Muscle of leg (tissue), 11 donors: ENCODE results near the gene TMEM11. TPM values are rescaled to one million over a fixed set of nuclear protein-coding genes. Genes with fewer than 3 reads are reported as not detected.

Experiments
- DNase-seq: peaks from one replicate; pipeline ENCODE4 v3.0.0; 2013
- H3K27ac ChIP-seq: one replicate; pipeline ENCODE4 v1.5.1; 2013; ENCODE audit warnings: mild to moderate bottlenecking, low read length, control low read depth
- H3K27me3 ChIP-seq: one replicate; pipeline ENCODE4 v1.6.1; 2013; ENCODE audit warnings: low read length; ENCODE audit not compliant: control insufficient read depth, insufficient read depth
- H3K36me3 ChIP-seq: one replicate; pipeline ENCODE4 v1.6.1; 2013; ENCODE audit warnings: low read length; ENCODE audit not compliant: control insufficient read depth, insufficient read depth
- H3K4me1 ChIP-seq: one replicate; pipeline ENCODE4 v1.6.1; 2013; ENCODE audit warnings: low read length; ENCODE audit not compliant: control insufficient read depth, insufficient read depth
- H3K4me3 ChIP-seq: one replicate; pipeline ENCODE4 v1.5.1; 2013; ENCODE audit warnings: low read length, control low read depth
- H3K9me3 ChIP-seq: replicated peaks from 2 replicates; pipeline ENCODE4 v1.6.1; 2013; ENCODE audit warnings: low read depth, low read length; ENCODE audit not compliant: control insufficient read depth
- WGBS: methylation state at CpG from one replicate; pipeline ENCODE4 v1.1.5; 2013; ENCODE audit warnings: missing lambda C conversion rate; ENCODE audit not compliant: insufficient coverage; 5-methylcytosine and 5-hydroxymethylcytosine counted together
- polyA plus RNA-seq, 8 donors: library from polyadenylated mRNA; unstranded; fragments of 120-200 nt; gene quantifications; one replicate each; pipeline versions ENCODE4 v1.2.1 to v1.2.3, GENCODE V29; 2013; ENCODE audit warnings: inconsistent platforms in 1 of 8, low replicate concordance in 1 of 8; ENCODE audit not compliant: insufficient read length in 8 of 8, insufficient read depth in 1 of 8
- total RNA-seq: library from RNA; stranded (reverse); fragments of 120-200 nt; gene quantifications from one replicate; pipeline ENCODE4 v1.2.4, GENCODE V29; 2013

The TMEM11 gene
- total and polyA plus RNA-seq, 9 donors, result 20.3 to 32.6 (median 28.2) TPM

DNA sequence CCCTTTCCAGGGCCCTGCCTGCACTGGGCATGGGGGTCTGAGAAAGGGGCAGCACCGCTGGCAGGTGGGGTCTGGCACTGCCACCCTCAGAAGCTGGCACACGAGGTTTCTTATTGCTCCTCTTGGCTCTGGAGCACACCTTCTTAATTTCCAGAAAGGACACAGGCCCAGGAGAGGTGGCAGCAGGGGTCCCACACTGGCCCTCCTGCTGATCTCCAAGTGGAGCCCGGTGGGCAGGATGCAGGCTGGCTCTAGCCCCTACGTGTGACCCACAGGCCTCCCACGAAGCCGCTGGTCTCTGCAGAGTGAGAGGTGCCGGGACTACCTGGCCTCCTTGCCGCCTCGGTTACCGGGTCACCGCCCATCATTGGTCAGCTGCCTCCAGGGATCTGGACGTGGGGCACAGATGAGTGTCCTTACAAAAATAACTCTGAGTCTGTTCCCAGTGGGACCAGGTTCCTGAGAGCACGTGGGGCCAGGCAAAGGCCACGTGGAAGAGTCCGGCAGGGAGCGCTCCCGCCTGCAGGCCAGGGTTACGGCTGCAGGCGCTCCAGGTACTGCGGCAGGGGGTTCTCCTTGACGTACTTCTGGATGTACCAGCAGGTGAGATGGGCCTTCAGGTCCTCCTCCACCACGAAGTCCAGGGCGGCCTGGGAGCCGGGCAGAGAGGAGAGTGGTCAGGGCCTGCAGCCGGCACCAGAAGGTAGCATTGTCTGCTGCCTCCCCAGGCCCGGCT, 29.0 kb upstream of the TMEM11 start:
- no peak overlapping the region for H3K4me3 ChIP-seq
- H3K36me3 ChIP-seq, result peaks cover 14% of the 10 kb centered on the region
- H3K27ac ChIP-seq, result no peak overlapping the region
- no peaks in the 10 kb centered on the region for H3K27me3 ChIP-seq
- DNase-seq, result no peak
- H3K9me3 ChIP-seq, result no peaks in the 10 kb centered on the region
- 86% methylated on average over 24 of the region's 26 CpGs for WGBS
- H3K4me1 ChIP-seq, result peaks cover 37% of the 10 kb centered on the region

DNA sequence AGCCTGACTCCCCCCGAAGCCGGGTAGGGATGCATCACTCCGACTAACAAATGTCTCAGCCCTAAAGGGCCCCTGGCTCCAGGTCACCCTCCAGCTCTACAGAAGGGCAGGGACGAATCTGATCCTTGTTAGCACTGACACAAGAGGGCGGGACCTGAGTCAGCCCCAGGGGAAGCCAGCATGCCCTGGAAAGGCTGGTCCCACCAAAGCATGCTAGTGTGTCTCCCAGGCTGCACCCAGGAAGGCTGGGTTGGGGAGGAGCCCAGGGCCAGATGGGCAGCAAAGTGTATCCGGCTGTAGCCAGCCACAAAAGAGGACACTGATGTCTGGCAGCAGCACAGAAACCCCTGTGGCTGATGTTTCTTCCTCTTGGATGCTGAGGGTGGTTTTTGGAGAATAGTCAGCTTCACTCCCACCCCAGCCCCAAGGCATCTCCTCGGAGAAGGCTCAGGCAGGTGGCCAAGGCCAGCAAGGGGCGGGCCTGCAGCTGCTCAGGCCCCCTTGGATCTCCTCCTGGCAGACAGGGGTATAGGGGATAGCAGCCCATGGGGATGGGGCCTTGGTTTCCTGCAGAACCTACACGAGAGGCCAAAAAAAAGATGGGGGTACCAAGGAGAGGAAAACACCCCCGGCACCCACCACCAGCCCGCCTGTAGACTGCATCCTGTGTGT, 28.2 kb upstream of the TMEM11 start:
- WGBS, result 41% methylated on average over 8 of the region's 11 CpGs
- Histone ChIP-seq H3K9me3 (no peaks in the 10 kb centered on the region), H3K27me3 (no peaks in the 10 kb centered on the region), H3K36me3 (peaks cover 14% of the 10 kb centered on the region), H3K27ac (no peak overlapping the region), H3K4me1 (peaks cover 37% of the 10 kb centered on the region), H3K4me3 (no peak overlapping the region)
- no peak for DNase-seq

DNA sequence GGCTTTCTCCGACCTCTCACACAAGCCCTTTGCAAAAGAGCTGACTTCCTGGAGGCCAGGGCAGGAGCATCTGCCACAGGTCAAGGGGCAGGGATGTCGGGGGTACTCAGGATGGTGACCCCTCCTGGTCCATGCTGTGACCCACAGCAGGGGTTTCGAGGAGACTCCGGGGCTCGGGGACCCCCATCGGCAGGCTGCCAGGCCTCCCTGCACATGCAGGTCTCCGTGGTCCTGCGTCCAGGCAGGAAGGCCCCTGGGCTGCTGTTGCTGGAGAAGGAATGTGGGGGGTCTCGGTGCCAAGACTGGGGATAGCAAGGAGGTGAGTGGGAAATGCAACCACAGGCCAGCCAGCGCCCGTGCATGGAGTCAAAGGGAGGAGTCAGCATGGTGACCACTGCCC, 27.6 kb upstream of the TMEM11 start:
- Histone ChIP-seq H3K4me3 (no peak overlapping the region), H3K36me3 (peaks cover 14% of the 10 kb centered on the region), H3K27ac (no peak overlapping the region), H3K9me3 (no peaks in the 10 kb centered on the region), H3K4me1 (peaks cover 37% of the 10 kb centered on the region), H3K27me3 (no peaks in the 10 kb centered on the region)
- no peak for DNase-seq
- 64% methylated on average over 11 of the region's 11 CpGs for WGBS

DNA sequence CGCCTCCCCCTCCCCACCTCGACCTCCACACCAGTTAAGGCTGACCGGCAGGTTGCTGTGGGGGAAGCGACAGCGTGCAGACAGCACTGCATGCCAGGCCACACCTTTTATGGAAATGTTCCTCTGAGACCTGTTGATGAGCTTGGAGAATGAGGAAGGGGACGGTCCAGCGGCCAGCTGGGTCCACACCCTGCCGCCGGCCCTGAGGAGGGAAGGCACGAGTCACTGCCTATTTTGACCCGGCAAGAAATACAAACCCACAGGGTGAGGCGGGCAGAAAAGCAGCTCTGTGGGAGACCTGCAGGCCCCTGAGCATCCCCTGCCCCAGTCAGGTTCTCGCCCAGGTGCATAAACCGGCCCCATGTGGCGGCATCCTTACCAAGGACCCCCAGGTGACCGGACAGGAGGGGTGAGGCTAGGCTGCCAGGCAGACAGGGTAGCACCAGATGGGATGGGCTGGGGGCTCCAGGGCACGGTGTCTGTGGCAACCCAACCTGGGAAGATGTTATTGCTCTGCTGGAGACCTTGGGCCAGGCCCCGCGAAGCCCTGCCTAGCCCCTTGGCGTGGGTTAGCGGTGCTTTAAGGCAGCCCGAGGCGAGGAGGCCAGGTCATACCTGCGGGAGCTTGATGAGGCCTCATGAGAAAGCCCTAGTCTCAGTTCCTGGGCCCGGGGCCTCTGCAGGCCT, 26.6 kb upstream of the TMEM11 start:
- Histone ChIP-seq H3K9me3 (no peaks in the 10 kb centered on the region), H3K36me3 (peaks cover 14% of the 10 kb centered on the region), H3K4me3 (no peak overlapping the region), H3K4me1 (peaks cover 35% of the 10 kb centered on the region), H3K27me3 (no peaks in the 10 kb centered on the region), H3K27ac (no peak overlapping the region)
- 61% methylated on average over 16 of the region's 25 CpGs for WGBS
- no peak for DNase-seq

DNA sequence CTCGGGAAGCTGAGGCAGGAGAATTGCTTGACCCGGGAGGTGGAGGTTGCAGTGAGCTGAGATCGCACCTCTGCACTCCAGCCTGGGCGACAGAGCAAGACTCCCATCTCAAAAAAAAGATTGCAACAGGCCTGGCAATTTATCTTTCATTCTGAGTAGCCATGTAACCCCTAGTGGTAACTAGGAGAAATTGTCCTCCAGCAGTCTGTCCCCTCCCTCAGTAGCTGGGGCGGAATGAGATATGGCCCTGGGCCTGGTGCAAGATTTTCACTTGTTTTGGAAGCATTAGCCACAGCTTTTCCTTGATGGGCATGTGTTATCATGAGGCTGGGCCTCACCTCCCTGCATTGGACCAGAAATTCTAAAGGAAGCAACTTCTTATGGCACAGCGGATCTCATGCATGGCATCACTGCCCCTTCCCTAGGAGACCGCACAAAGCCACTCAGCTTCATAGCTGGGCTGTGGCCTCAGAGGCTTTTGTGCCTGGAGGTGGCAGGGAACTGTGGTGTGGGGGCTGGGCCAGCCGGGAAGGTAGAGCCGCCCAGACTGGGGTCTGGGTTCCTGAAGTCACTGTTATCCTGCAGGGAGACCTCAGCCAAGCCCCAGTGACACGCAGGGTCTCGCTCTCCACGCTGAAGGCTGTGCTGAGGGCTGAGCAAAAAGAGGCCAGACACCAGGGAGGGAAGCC, 25.9 kb upstream of the TMEM11 start:
- WGBS, result 41% methylated on average over 4 of the region's 12 CpGs

DNA sequence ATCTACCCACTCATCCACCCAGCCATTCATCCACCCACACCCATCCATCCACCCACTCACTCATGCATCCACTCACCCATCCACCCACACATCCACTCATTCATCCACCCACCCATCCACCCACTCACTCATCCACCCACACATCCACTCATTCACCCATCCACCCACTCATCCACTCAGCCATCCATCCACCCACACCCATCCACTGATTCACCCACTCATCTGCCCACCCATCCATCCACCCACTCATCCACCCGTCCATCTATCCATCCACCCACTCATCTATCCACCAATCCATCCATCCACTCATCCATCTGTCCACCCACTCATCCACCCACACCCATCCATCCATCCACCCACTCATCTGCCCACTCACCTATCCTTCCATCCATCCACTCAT, 22.0 kb upstream of the TMEM11 start:
- H3K27ac ChIP-seq, result no peak overlapping the region
- peaks cover 7% of the 10 kb centered on the region for H3K9me3 ChIP-seq
- H3K4me3 ChIP-seq, result no peak overlapping the region
- DNase-seq, result no peak
- WGBS, result 73% methylated on average over 1 of the region's 1 CpG
- H3K27me3 ChIP-seq, result no peaks in the 10 kb centered on the region
- peaks cover 11% of the 10 kb centered on the region for H3K4me1 ChIP-seq
- H3K36me3 ChIP-seq, result peaks cover 2% of the 10 kb centered on the region

More for the DNA sequence above, 25.9 kb upstream of the TMEM11 start:
- Histone ChIP-seq H3K27ac (no peak overlapping the region), H3K4me3 (no peak overlapping the region), H3K4me1 (peaks cover 35% of the 10 kb centered on the region), H3K9me3 (no peaks in the 10 kb centered on the region), H3K36me3 (peaks cover 14% of the 10 kb centered on the region), H3K27me3 (no peaks in the 10 kb centered on the region)
- DNase-seq, result no peak

DNA sequence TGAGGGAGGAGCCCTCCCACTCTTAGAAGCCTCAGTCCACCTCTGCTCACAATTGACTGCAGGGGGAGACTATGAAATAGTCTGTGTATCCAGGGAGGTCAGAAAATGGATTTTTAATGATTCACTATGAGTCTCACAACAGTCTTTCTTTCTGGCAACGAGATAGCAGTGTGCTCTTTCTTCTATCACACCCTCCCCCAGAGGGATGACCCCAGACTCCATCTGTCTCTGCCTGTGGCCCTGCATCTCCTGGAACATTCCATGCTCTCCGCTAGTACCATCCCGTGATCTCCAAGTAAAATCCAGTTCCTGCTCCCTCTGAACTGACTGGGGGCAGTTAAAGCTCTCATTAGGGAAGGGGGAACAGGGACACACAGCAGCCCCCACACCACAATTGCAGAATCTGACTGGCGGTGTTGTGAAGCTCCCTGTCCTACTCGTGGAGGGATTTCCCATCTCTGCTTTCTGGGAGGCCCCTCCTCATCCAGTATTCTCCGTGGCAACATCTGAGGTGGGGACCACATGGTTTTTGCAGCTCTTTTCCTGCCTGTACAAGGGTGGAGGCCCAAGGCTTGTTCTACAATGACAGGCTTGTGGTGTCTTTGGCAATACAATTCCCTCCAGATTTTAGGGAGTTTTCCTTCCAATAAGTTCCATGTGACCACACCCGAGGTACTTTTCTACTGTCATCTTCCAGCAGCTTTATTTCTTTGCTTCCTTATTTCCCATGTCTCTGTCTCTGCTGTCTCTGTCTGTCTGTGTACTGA, 19.8 kb upstream of the TMEM11 start:
- Histone ChIP-seq H3K27ac (no peak overlapping the region), H3K36me3 (no peaks in the 10 kb centered on the region), H3K4me1 (peaks cover 3% of the 10 kb centered on the region), H3K4me3 (no peak overlapping the region), H3K9me3 (peaks cover 7% of the 10 kb centered on the region), H3K27me3 (no peaks in the 10 kb centered on the region)
- WGBS, result 15% methylated on average over 2 of the region's 7 CpGs
- peak; percentile 79 for DNase-seq

DNA sequence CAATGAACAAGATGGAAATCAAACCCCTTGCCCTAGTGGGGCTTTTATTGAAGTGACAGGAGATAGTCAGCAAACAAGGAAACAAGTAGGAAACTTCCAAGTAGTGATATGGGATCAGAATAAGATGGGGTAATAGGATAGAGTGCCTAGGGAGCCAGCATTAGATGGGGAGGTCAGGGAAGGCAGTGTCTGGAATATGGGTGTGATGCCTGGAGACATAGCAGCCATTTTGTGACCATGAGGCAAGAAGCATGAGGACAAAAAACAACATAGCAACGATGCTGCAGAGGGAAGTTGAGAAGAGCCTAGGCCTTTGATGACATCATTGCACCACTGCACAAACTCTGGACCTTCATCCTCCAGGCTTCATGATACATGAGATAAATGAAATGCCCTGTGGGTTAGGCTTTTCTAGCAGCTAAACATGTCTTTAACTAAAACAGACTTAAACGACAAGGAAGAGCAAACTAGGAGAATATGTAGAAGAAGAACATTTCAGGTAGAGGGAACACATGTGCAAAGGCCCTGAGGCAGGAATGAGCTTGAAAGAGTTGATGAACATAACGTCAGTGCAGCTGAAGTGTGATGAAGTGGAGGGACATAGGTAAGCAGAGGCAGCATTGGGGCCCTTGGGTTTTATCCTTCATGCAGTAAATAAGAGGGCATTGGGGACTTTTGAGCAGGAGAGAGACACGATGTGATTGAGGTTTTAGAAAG, 18.2 kb upstream of the TMEM11 start:
- WGBS, result 95% methylated on average over 4 of the region's 4 CpGs

DNA sequence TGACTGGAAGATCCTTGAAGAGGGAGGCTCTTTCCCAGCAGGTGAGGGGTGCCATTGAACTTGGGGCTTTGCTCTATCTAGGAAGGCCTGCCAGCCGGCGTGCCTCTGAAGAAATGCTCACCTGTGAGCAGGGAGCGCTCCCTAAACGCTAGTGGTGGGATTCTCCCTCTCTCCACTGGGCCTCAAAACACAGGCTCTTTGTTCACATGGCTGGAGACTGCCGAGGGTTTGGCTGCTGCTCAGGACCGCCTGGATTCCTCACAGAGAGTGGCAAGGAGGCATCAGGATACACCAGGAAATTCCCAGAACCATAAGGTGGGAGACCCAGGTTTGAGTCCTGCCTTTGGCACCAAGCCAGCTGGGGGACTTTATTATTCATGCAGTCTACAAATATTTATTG, 17.6 kb upstream of the TMEM11 start:
- peaks cover 7% of the 10 kb centered on the region for H3K9me3 ChIP-seq
- no peak overlapping the region for H3K27ac ChIP-seq
- no peaks in the 10 kb centered on the region for H3K36me3 ChIP-seq
- 49% methylated on average over 6 of the region's 6 CpGs for WGBS
- DNase-seq, result no peak
- H3K27me3 ChIP-seq, result no peaks in the 10 kb centered on the region
- H3K4me3 ChIP-seq, result no peak overlapping the region
- H3K4me1 ChIP-seq, result peaks cover 8% of the 10 kb centered on the region

More for the DNA sequence above, 18.2 kb upstream of the TMEM11 start:
- H3K27ac ChIP-seq, result no peak overlapping the region
- no peaks in the 10 kb centered on the region for H3K36me3 ChIP-seq
- peaks cover 8% of the 10 kb centered on the region for H3K4me1 ChIP-seq
- no peak overlapping the region for H3K4me3 ChIP-seq
- H3K9me3 ChIP-seq, result peaks cover 7% of the 10 kb centered on the region
- no peak for DNase-seq
- no peaks in the 10 kb centered on the region for H3K27me3 ChIP-seq
